DLD1 (cell line): ENCODE measurements around the gene PRR33.
"Not testable (repeated sequence)": the region's sequence is repeated elsewhere in the genome, so short reads cannot be mapped to it uniquely, and the experiment has no call there.

Experiments used
- in situ Hi-C: cut with HindIII; loops from 2 replicates; pipeline ENCODE4 v1.10.0; 2017; ENCODE audit warnings: low sequenced_read_pairs

PRR33 gene

GRCh38 chr11:1891831-1892115, at the start of gene PRR33:
Gene PRR33 (minus strand): TSS chr11:1891895. CDS start chr11:1890584, 1,311 bp downstream.
- in situ Hi-C loops, result no loop called here

- in situ Hi-C loops, result not testable (repeated sequence)
Measured at GRCh38 chr11:1939788-1940187, 48.1 kb upstream of the PRR33 start.

- in situ Hi-C loops, result no loop called here
Measured at GRCh38 chr11:1939006-1939625, 47.4 kb upstream of the PRR33 start.

- in situ Hi-C loops, result no loop called here
Measured at GRCh38 chr11:1938343-1939005, 46.8 kb upstream of the PRR33 start.

- in situ Hi-C loops, result no loop called here
Measured at GRCh38 chr11:1937616-1938342, 46.1 kb upstream of the PRR33 start.

- in situ Hi-C loops, result no loop called here
Measured at GRCh38 chr11:1936781-1937615, 45.3 kb upstream of the PRR33 start.

- in situ Hi-C loops, result no loop called here
Measured at GRCh38 chr11:1936072-1936780, 44.5 kb upstream of the PRR33 start.

- in situ Hi-C loops, result no loop called here
Measured at GRCh38 chr11:1935156-1936071, 43.7 kb upstream of the PRR33 start.

GRCh38 chr11:1934335-1935155, 42.9 kb upstream of the PRR33 start:
- in situ Hi-C loops, result no loop called here

GRCh38 chr11:1933416-1934334, 42.0 kb upstream of the PRR33 start:
- in situ Hi-C loops, result no loop called here

GRCh38 chr11:1932681-1933080, 41.0 kb upstream of the PRR33 start:
- in situ Hi-C loops, result no loop called here

GRCh38 chr11:1932105-1932480, 40.4 kb upstream of the PRR33 start:
- in situ Hi-C loops, result no loop called here

GRCh38 chr11:1931341-1932104, 39.8 kb upstream of the PRR33 start:
- in situ Hi-C loops, result no loop called here

GRCh38 chr11:1930462-1930830, 38.8 kb upstream of the PRR33 start:
- in situ Hi-C loops, result no loop called here

- in situ Hi-C loops, result no loop called here
Measured at GRCh38 chr11:1929621-1930461, 38.1 kb upstream of the PRR33 start.

GRCh38 chr11:1928891-1929541, 37.3 kb upstream of the PRR33 start:
- in situ Hi-C loops, result no loop called here
